ENCODE measurements around the gene CDK19.

DNA sequence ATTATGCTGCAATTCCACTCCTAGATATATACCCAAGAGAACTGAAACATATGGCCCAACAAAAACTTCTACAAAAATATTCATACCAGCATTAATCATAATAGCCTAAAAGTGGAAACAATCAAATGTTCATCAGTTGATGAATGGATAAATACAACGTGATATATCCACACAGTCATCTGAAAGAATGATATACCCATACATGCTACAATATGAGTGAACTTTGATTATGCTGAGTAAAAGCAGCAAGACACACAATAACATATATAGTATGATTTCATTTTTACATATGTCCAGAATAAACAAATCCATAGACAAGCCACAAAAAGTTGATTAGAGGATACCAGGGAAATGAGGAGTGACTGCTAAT, 30.7 kb downstream of the CDK19 start:
- TF ChIP-seq CTCF (IDR thresholded peaks at IDR 0.05; ENCODE audit: insufficient read depth, low read depth, low read length) (no peak), EZH2 (IDR thresholded peaks at IDR 0.05; ENCODE audit: insufficient read depth, low read length) (no peak)

Measured in astrocyte (in vitro differentiated cells and primary cell).